Ascending aorta (tissue), 2 donors: ENCODE data around the gene UNC5B. TPM values are rescaled to one million over a fixed set of nuclear protein-coding genes. Genes with fewer than 3 reads are reported as not detected.
A peak's percentile ranks its signal among the peaks of the same experiment; 100 is the strongest.

Source experiments
- DNase-seq, 2 donors: peaks; one replicate each; pipeline ENCODE4 v3.0.0-alpha.2; 2019; ENCODE audit warnings: low spot score in 2 of 2
- H3K27ac ChIP-seq, 2 donors: fragments of 200-600 bp; sonication (generic); one replicate each; pipeline ENCODE4 v1.5.1; 2016 to 2017; ENCODE audit warnings: mild to moderate bottlenecking in 1 of 2
- H3K27me3 ChIP-seq: fragments of 200-600 bp; sonication (generic); one replicate; pipeline ENCODE4 v1.5.1; 2017
- H3K36me3 ChIP-seq, 2 donors: fragments of 200-600 bp; sonication (generic); one replicate each; pipeline ENCODE4 v1.5.1; 2016
- H3K4me1 ChIP-seq, 2 donors: fragments of 200-600 bp; sonication (generic); one replicate each; pipeline ENCODE4 v1.5.1; 2016 to 2017; ENCODE audit warnings: mild to moderate bottlenecking in 1 of 2
- H3K4me3 ChIP-seq, 2 donors: fragments of 200-600 bp; sonication (generic); one replicate each; pipeline ENCODE4 v1.5.1; 2016 to 2017; ENCODE audit warnings: mild to moderate bottlenecking in 1 of 2
- H3K9me3 ChIP-seq, 2 donors: fragments of 200-600 bp; sonication (generic); one replicate each; pipeline ENCODE4 v1.5.1; 2016
- intact Hi-C: fragments of 100-400 bp; cut with DNase I; formaldehyde crosslinking; loops from one replicate; pipeline ENCODE4 v1.15.1; 2023
- total RNA-seq: library from RNA; depleted of rRNA; stranded (reverse); fragments of >200 nt; gene quantifications from one replicate; pipeline ENCODE4 v1.1.0, GENCODE V29; 2016
- TF ChIP-seq, protein P1 (sequence below), 3 experiments: fragments of 200-600 bp in 2 of 3; fragments of 450-650 bp in 1 of 3; sonication (generic) in 2 of 3; IDR thresholded peaks; one replicate each; pipeline ENCODE4 v1.5.1; 2016 to 2019; ENCODE audit warnings: antibody characterized with exemption in 3 of 3, mild to moderate bottlenecking in 1 of 3, moderate library complexity in 1 of 3

UNC5B gene
- total RNA-seq, 1 donor from 2014 or later: 42.4 TPM

DNA sequence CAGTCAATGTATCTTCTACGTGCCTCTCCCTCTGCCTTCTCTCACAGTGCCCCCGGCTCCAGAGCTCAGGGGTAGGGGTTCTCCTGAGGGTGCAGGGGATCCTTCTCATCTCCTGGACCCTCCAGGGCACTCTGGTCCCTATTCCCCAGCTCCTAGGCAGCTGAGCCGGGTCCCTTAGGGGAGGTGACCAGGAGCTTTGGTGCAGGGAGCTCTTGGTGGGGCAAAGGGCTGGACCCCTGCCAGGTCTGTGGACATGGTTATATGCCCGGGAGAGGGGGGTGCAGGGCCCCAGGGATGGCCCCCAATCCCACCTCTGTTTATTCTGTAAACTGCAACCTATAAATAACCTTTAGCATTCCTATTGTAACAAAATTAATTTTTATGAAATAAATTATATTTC is 90.1 kb downstream of the UNC5B start:
- DNase-seq: no peak
- Histone ChIP-seq H3K9me3 (no peaks in the 10 kb centered on the region), H3K27ac (no peak overlapping the region), H3K36me3 (no peaks in the 10 kb centered on the region), H3K4me1 (no peaks in the 10 kb centered on the region), H3K27me3 (no peaks in the 10 kb centered on the region), H3K4me3 (no peak overlapping the region)
- TF ChIP-seq, protein P1, sequence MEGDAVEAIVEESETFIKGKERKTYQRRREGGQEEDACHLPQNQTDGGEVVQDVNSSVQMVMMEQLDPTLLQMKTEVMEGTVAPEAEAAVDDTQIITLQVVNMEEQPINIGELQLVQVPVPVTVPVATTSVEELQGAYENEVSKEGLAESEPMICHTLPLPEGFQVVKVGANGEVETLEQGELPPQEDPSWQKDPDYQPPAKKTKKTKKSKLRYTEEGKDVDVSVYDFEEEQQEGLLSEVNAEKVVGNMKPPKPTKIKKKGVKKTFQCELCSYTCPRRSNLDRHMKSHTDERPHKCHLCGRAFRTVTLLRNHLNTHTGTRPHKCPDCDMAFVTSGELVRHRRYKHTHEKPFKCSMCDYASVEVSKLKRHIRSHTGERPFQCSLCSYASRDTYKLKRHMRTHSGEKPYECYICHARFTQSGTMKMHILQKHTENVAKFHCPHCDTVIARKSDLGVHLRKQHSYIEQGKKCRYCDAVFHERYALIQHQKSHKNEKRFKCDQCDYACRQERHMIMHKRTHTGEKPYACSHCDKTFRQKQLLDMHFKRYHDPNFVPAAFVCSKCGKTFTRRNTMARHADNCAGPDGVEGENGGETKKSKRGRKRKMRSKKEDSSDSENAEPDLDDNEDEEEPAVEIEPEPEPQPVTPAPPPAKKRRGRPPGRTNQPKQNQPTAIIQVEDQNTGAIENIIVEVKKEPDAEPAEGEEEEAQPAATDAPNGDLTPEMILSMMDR (IDR thresholded peaks at IDR 0.05): no peak
- intact Hi-C loops: no loop called here

DNA sequence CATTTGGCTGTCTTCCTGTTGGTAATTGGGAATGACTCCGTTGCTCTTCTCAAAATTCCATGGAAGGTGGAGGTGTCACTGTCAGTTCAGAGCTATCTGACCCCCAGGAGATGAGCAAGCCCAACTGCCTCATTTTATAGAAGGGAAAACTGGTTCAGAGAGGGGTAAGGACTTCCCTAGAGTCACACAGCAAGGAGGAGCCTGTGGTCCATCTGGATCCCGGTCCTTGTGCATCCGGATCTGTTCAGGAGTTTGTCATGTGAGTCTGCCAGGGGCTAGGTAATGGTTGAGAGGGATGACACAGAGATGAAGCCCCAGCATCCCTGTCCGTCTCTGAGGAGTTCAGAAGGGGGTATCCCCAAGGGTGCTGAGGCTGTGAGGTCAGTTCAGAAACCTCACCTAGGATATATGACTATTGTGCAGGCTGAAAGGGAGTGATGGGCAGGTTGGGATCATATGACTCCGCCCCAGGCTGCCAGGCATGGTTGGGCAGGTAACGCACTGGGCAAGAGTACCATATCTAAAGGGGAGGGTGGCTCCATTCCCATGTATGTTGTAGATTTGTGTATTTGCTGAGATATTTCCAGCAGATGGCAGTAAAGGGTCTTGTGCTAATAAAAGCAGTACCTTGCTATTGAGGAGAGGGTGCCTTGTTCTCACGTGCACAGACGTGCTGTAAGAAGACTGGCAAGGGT is 90.7 kb downstream of the UNC5B start:
- DNase-seq: no peak
- TF ChIP-seq, protein P1 (IDR thresholded peaks at IDR 0.05): peak in 1 of 3 experiments; percentile 43
- Histone ChIP-seq H3K4me3 (no peak overlapping the region), H3K36me3 (no peaks in the 10 kb centered on the region), H3K27me3 (no peaks in the 10 kb centered on the region), H3K4me1 (no peaks in the 10 kb centered on the region), H3K27ac (no peak overlapping the region), H3K9me3 (no peaks in the 10 kb centered on the region)
- intact Hi-C loops: no loop called here

DNA sequence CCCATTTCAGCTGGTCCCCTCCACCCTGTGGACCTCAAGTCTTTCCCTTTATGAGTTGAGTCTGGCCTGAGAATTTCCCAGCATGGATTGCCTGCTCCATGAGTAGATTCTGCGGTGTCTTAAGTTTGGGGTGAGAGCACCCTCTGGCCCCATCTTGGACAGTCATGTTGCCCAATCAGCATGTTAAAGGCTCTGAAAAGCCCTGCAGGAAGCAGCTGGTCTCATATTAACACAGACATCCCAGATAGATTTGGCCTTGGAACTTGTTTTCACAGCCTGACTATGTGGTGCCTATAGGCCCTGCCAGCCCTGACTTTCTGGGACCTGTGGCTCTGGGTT is 91.2 kb downstream of the UNC5B start:
- Histone ChIP-seq H3K4me1 (no peaks in the 10 kb centered on the region), H3K36me3 (no peaks in the 10 kb centered on the region), H3K9me3 (no peaks in the 10 kb centered on the region), H3K27me3 (no peaks in the 10 kb centered on the region), H3K27ac (no peak overlapping the region), H3K4me3 (no peak overlapping the region)
- intact Hi-C loops: no loop called here
- no peak for DNase-seq
- TF ChIP-seq, protein P1 (IDR thresholded peaks at IDR 0.05): peak in 1 of 3 experiments; percentile 3

DNA sequence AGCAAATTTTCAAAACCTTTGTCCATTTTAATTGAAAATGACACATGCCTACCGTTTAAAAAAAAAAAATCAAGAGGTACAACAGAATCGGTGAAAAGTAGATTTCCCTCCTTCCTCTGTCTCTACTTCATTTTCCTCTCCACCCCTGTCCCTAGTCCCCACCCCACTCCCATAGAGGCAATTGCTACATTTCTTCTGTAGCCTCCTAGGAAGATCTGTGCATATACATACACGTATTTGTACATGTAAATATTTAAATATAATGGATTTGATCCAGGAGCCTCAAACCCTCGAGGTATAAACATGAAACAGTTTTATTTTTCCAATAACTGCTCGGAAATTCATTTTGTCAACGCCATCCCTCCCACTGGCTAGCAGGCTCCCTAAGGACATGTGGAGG is 92.5 kb downstream of the UNC5B start:
- Histone ChIP-seq H3K4me1 (no peaks in the 10 kb centered on the region), H3K36me3 (no peaks in the 10 kb centered on the region), H3K4me3 (no peak overlapping the region), H3K9me3 (no peaks in the 10 kb centered on the region), H3K27ac (no peak overlapping the region), H3K27me3 (no peaks in the 10 kb centered on the region)
- TF ChIP-seq, protein P1 (IDR thresholded peaks at IDR 0.05): no peak
- intact Hi-C loops: no loop called here
- DNase-seq: no peak

DNA sequence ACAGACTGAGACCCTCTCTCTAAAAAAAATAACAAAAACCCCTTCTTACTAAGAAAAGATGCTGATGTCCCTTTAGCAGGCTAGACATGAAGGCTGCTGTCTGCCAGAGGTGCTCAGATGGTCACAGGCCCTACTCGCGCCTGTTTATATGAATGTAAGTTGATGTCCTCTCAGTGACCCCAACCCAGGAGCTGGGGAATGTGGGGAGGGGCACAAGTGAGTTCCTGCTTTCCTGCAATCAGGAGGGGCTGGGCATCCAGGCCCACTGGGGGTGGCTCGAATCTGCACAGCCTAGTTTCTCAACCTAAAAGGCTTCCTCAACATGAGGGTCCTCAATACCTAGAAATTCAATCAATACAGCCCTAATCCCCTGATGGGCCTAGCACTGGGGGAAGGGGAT is 94.6 kb downstream of the UNC5B start:
- Histone ChIP-seq H3K27ac (no peak overlapping the region), H3K4me1 (no peaks in the 10 kb centered on the region), H3K36me3 (no peaks in the 10 kb centered on the region), H3K27me3 (no peaks in the 10 kb centered on the region), H3K9me3 (no peaks in the 10 kb centered on the region), H3K4me3 (no peak overlapping the region)
- intact Hi-C loops: no loop called here
- TF ChIP-seq, protein P1 (IDR thresholded peaks at IDR 0.05): no peak
- no peak for DNase-seq
